SK-N-SH (cell line): ENCODE measurements around the gene ZNF133. TPM values are rescaled to one million over a fixed set of nuclear protein-coding genes. Genes with fewer than 3 reads are reported as not detected.

Experiments
- CTCF ChIA-PET: fragments of 300-600, 350-600 bp; formaldehyde crosslinking; extraction: SDS; loops from one replicate; lab custom pipeline; 2021; lab: Yijun Ruan, JAX
- POLR2A ChIA-PET: fragments of 350-600 bp; sonication (Branson Sonifier 250); formaldehyde crosslinking; extraction: SDS; loops from one replicate; lab custom pipeline; 2020; ENCODE audit warnings: antibody characterized with exemption, inconsistent platforms; lab: Yijun Ruan, JAX
- DNase-seq: peaks from one replicate; pipeline ENCODE4 v3.0.0; 2012
- H2AFZ ChIP-seq: fragments of 200-600 bp; sonication (generic); 2 replicates; pipeline ENCODE4 v1.8.1; 2016; ENCODE audit warnings: antibody characterized with exemption, mild to moderate bottlenecking, low read depth
- H3F3A ChIP-seq: fragments of 200-600 bp; sonication (generic); replicated peaks from 2 replicates; pipeline ENCODE3; 2016; ENCODE audit warnings: antibody characterized with exemption, mild to moderate bottlenecking; ENCODE audit not compliant: insufficient read depth
- H3K27ac ChIP-seq, 2 experiments: fragments of 200-500 bp in 1 of 2; fragments of 200-600 bp in 1 of 2; sonication (Bioruptor generic) in 1 of 2; sonication (generic), shearing (Covaris generic) in 1 of 2; 2 replicates each; pipeline versions ENCODE4 v1.5.1 to v1.6.1; 2014 to 2016; ENCODE audit warnings: low read depth in 2 of 2, inconsistent platforms in 1 of 2, low read length in 1 of 2, mild to moderate bottlenecking in 1 of 2, mixed read lengths in 1 of 2
- H3K27me3 ChIP-seq: fragments of 200-600 bp; sonication (generic), shearing (Covaris generic); 2 replicates; pipeline ENCODE4 v1.6.1; 2016; ENCODE audit warnings: mixed run types; ENCODE audit not compliant: insufficient read depth
- H3K36me3 ChIP-seq, 2 experiments: fragments of 200-500 bp in 1 of 2; fragments of 200-600 bp in 1 of 2; sonication (Bioruptor generic) in 1 of 2; sonication (generic) in 1 of 2; replicated peaks in 1 of 2; 2 replicates each; pipeline versions ENCODE3 to v1.5.1; 2014 to 2016; ENCODE audit warnings: low read length in 1 of 2, mild to moderate bottlenecking in 1 of 2; ENCODE audit not compliant: insufficient read depth in 2 of 2, control insufficient read depth in 1 of 2
- H3K4me1 ChIP-seq, 2 experiments: fragments of 200-500 bp in 1 of 2; fragments of 200-600 bp in 1 of 2; sonication (Bioruptor generic) in 1 of 2; sonication (generic), shearing (Covaris generic) in 1 of 2; 2 replicates each; pipeline versions ENCODE4 v1.5.1 to v1.6.1; 2014 to 2016; ENCODE audit warnings: low read depth in 1 of 2, low read length in 1 of 2, mixed run types in 1 of 2; ENCODE audit not compliant: insufficient read depth in 2 of 2, control insufficient read depth in 1 of 2
- H3K4me2 ChIP-seq: fragments of 200-600 bp; sonication (generic), shearing (Covaris generic); 2 replicates; pipeline ENCODE4 v1.6.1; 2017; ENCODE audit warnings: mixed run types
- H3K4me3 ChIP-seq, 2 experiments: fragments of 200-500 bp in 1 of 2; fragments of 200-600 bp in 1 of 2; sonication (Bioruptor generic) in 1 of 2; sonication (generic), shearing (Covaris generic) in 1 of 2; 2 replicates each; pipeline versions ENCODE4 v1.5.1 to v1.8.1; 2014 to 2016; ENCODE audit warnings: low read depth in 2 of 2, inconsistent platforms in 1 of 2, low read length in 1 of 2, mild to moderate bottlenecking in 1 of 2, mixed read lengths in 1 of 2, moderate library complexity in 1 of 2
- H3K79me2 ChIP-seq: fragments of 200-600 bp; sonication (generic); 2 replicates; pipeline ENCODE4 v1.8.1; 2017; ENCODE audit warnings: mild to moderate bottlenecking; ENCODE audit not compliant: insufficient read depth
- H3K9ac ChIP-seq: fragments of 200-600 bp; sonication (generic); 2 replicates; pipeline ENCODE4 v1.6.1; 2017; ENCODE audit warnings: mixed run types
- H3K9me2 ChIP-seq: fragments of 200-600 bp; sonication (generic); 2 replicates; pipeline ENCODE4 v1.6.1; 2017; ENCODE audit warnings: mixed run types
- H3K9me3 ChIP-seq: fragments of 200-600 bp; sonication (generic); 2 replicates; pipeline ENCODE4 v1.6.1; 2017; ENCODE audit warnings: mixed run types, mild to moderate bottlenecking, moderate library complexity
- H4K20me1 ChIP-seq: fragments of 200-600 bp; sonication (generic); 2 replicates; pipeline ENCODE4 v1.6.1; 2017; ENCODE audit warnings: mild to moderate bottlenecking, mixed run types; ENCODE audit not compliant: insufficient read depth
- ELF1 ChIP-seq: IDR thresholded peaks from 2 replicates; pipeline ENCODE4 v1.4.0; 2012
- FOSL2 ChIP-seq: IDR thresholded peaks from 2 replicates; pipeline ENCODE4 v1.4.0; 2012; ENCODE audit warnings: low read depth, mild to moderate bottlenecking, moderate library complexity, borderline replicate concordance
- FOXJ3 ChIP-seq: sonication (generic); formaldehyde crosslinking; IDR thresholded peaks from 2 replicates; pipeline ENCODE4 v1.5.1; 2020; ENCODE audit warnings: mild to moderate bottlenecking, missing genetic modification reagents
- FOXM1 ChIP-seq: IDR thresholded peaks from 2 replicates; pipeline ENCODE4 v1.4.0; 2012; ENCODE audit warnings: low read depth, mild to moderate bottlenecking
- GATA2 ChIP-seq: sonication (generic); formaldehyde crosslinking; IDR thresholded peaks from 2 replicates; pipeline ENCODE4 v1.5.0; 2020; ENCODE audit warnings: mild to moderate bottlenecking, missing genetic modification reagents
- IRF3 ChIP-seq: fragments of 150-350 bp; IDR thresholded peaks from 2 replicates; pipeline ENCODE4 v1.6.1; 2016; ENCODE audit warnings: mild to moderate bottlenecking, low read depth, low read length
- JUND ChIP-seq: IDR thresholded peaks from 2 replicates; pipeline ENCODE4 v1.4.0; 2012
- MAX ChIP-seq: IDR thresholded peaks from 2 replicates; pipeline ENCODE4 v1.4.0; 2012; ENCODE audit warnings: low read depth
- MXI1 ChIP-seq: IDR thresholded peaks from 2 replicates; pipeline ENCODE4 v1.6.1; 2012; ENCODE audit warnings: mild to moderate bottlenecking, low read depth, low read length, improper control_type of control experiment
- NFIC ChIP-seq: IDR thresholded peaks from 2 replicates; pipeline ENCODE4 v1.4.0; 2012; ENCODE audit warnings: borderline replicate concordance
- PBX3 ChIP-seq: IDR thresholded peaks from 2 replicates; pipeline ENCODE4; 2012
- POLR2AphosphoS5 ChIP-seq: IDR thresholded peaks from 2 replicates; pipeline ENCODE4 v1.6.1; 2012; ENCODE audit warnings: low read depth, low read length
- RCOR1 ChIP-seq: fragments of 150-350 bp; IDR thresholded peaks from 2 replicates; pipeline ENCODE4 v1.6.1; 2017; ENCODE audit warnings: antibody characterized with exemption, low read length
- RFX5 ChIP-seq: IDR thresholded peaks from 2 replicates; pipeline ENCODE4 v1.6.1; 2012; ENCODE audit warnings: mild to moderate bottlenecking, improper control_type of control experiment, low read length
- RXRA ChIP-seq: IDR thresholded peaks from 2 replicates; pipeline ENCODE4 v1.4.0; 2012; ENCODE audit warnings: low read depth, mild to moderate bottlenecking, borderline replicate concordance
- SIN3A ChIP-seq: IDR thresholded peaks from 2 replicates; pipeline ENCODE4 v1.6.1; 2012; ENCODE audit warnings: low read depth, mild to moderate bottlenecking, low read length, moderate library complexity, borderline replicate concordance
- TCF12 ChIP-seq: IDR thresholded peaks from 2 replicates; pipeline ENCODE4 v1.4.0; 2012
- TEAD4 ChIP-seq: IDR thresholded peaks from 2 replicates; pipeline ENCODE4 v1.4.0; 2012; ENCODE audit warnings: mild to moderate bottlenecking, borderline replicate concordance; ENCODE audit not compliant: insufficient read depth
- USF2 ChIP-seq: fragments of 150-350 bp; IDR thresholded peaks from 2 replicates; pipeline ENCODE4 v1.6.1; 2017; ENCODE audit warnings: antibody characterized with exemption, low read length, low read depth, borderline replicate concordance
- YY1 ChIP-seq: IDR thresholded peaks from 2 replicates; pipeline ENCODE4 v1.4.0; 2012; ENCODE audit warnings: low read depth, mild to moderate bottlenecking
- ZBTB33 ChIP-seq: IDR thresholded peaks from 2 replicates; pipeline ENCODE4 v1.4.0; 2012; ENCODE audit warnings: low read depth, borderline replicate concordance
- WGBS: methylation state at CpG from one replicate; pipeline ENCODE4 v1.1.6; 2017; ENCODE audit warnings: low lambda C conversion rate; 5-methylcytosine and 5-hydroxymethylcytosine counted together
- polyA plus RNA-seq, 3 experiments: library from polyadenylated mRNA; depleted of rRNA; stranded (reverse); fragments of >200 nt; gene quantifications; 2 replicates each; pipeline ENCODE4 v1.2.3, GENCODE V29; 2012

ZNF133 gene
- polyA plus RNA-seq, 1 of the 3 experiments (the other 2 are of a cell fraction), result 15.5 TPM

GRCh38 chr20:18263723-18264122, 24.6 kb upstream of the ZNF133 start:
- ChIA-PET POLR2A (no interaction called here), CTCF (interaction anchor here (1.2 kb wide), 1 partner anchor 12 kb away, joined by 3 read pairs; no protein-coding TSS in a partner anchor)
- Histone ChIP-seq H3K9me2 (no peaks in the 10 kb centered on the region), H3K27me3 (peaks cover 15% of the 10 kb centered on the region), H3K27ac (no peak overlapping the region), H4K20me1 (no peaks in the 10 kb centered on the region), H3K36me3 (no peaks in the 10 kb centered on the region), H3K4me1 (no peaks in the 10 kb centered on the region), H3K4me2 (no peak overlapping the region), H3K79me2 (no peaks in the 10 kb centered on the region), H3K9me3 (no peaks in the 10 kb centered on the region), H3K9ac (no peak overlapping the region), H2AFZ (no peak overlapping the region), H3F3A (no peaks in the 10 kb centered on the region), H3K4me3 (no peak overlapping the region)
- DNase-seq, result no peak
- TF ChIP-seq RFX5, result no peak
- TF ChIP-seq FOXJ3 (CRISPR knock-in tag), result no peak
- TF ChIP-seq TEAD4, result no peak
- no peak for TF ChIP-seq FOSL2
- no peak for TF ChIP-seq RCOR1
- TF ChIP-seq MXI1, result no peak
- no peak for TF ChIP-seq NFIC
- no peak for TF ChIP-seq TCF12
- 10% methylated on average over 1 of the region's 1 CpG for WGBS

- ChIA-PET CTCF (no interaction called here), POLR2A (no interaction called here)
- Histone ChIP-seq H3K79me2 (no peaks in the 10 kb centered on the region), H3K9ac (no peak overlapping the region), H3K9me3 (no peaks in the 10 kb centered on the region), H3K27me3 (peaks cover 15% of the 10 kb centered on the region), H3F3A (no peaks in the 10 kb centered on the region), H2AFZ (no peak overlapping the region), H3K36me3 (no peaks in the 10 kb centered on the region), H3K4me1 (no peaks in the 10 kb centered on the region), H3K27ac (no peak overlapping the region), H3K9me2 (no peaks in the 10 kb centered on the region), H3K4me2 (no peak overlapping the region), H4K20me1 (no peaks in the 10 kb centered on the region), H3K4me3 (no peak overlapping the region)
- TF ChIP-seq TEAD4, result no peak
- TF ChIP-seq ZBTB33, result no peak
- TF ChIP-seq YY1, result no peak
- no peak for TF ChIP-seq FOSL2
- no peak for TF ChIP-seq RXRA
- TF ChIP-seq IRF3, result no peak
- TF ChIP-seq USF2, result no peak
- TF ChIP-seq FOXM1, result no peak
- TF ChIP-seq GATA2, result no peak
- no peak for TF ChIP-seq FOXJ3 (CRISPR knock-in tag)
- no peak for TF ChIP-seq ELF1
- no peak for TF ChIP-seq PBX3
- TF ChIP-seq SIN3A, result no peak
- TF ChIP-seq JUND, result no peak
- TF ChIP-seq TCF12, result no peak
- no peak for TF ChIP-seq MAX
- no peak for TF ChIP-seq POLR2AphosphoS5
- TF ChIP-seq MXI1, result no peak
- DNase-seq, result no peak
- 39% methylated on average over 4 of the region's 4 CpGs for WGBS
Measured at GRCh38 chr20:18265441-18265840, 22.9 kb upstream of the ZNF133 start.
